H9 (cell line): ENCODE results near the gene SBK3. TPM values are rescaled to one million over a fixed set of nuclear protein-coding genes. Genes with fewer than 3 reads are reported as not detected.

Experiments
- DNase-seq: peaks from one replicate; pipeline ENCODE4 v3.0.0-alpha.2; 2017
- H2AFZ ChIP-seq: one replicate; pipeline ENCODE4 v1.6.1; 2013; ENCODE audit warnings: mild to moderate bottlenecking, low read length, control low read depth, moderate library complexity
- H2AK5ac ChIP-seq: 2 replicates; pipeline ENCODE4 v1.6.1; 2013; ENCODE audit warnings: low read length, control low read depth, mixed read lengths; ENCODE audit not compliant: insufficient read length
- H2BK120ac ChIP-seq: one replicate; pipeline ENCODE4 v1.6.1; 2013; ENCODE audit warnings: low read depth, mild to moderate bottlenecking, low read length, control low read depth, inconsistent platforms; ENCODE audit not compliant: poor library complexity, severe bottlenecking
- H2BK12ac ChIP-seq: 2 replicates; pipeline ENCODE4 v1.6.1; 2013; ENCODE audit warnings: low read length, control low read depth, mixed read lengths, low read depth; ENCODE audit not compliant: insufficient read length
- H2BK15ac ChIP-seq: 2 replicates; pipeline ENCODE4 v1.6.1; 2013; ENCODE audit warnings: low read depth, low read length, control low read depth
- H2BK20ac ChIP-seq: one replicate; pipeline ENCODE4 v1.6.1; 2013; ENCODE audit warnings: low read depth, mild to moderate bottlenecking, low read length, control low read depth, inconsistent platforms; ENCODE audit not compliant: poor library complexity, severe bottlenecking
- H2BK5ac ChIP-seq: 2 replicates; pipeline ENCODE4 v1.6.1; 2013; ENCODE audit warnings: low read length, control low read depth, mixed read lengths; ENCODE audit not compliant: insufficient read length
- H3K14ac ChIP-seq: 2 replicates; pipeline ENCODE4 v1.6.1; 2013; ENCODE audit warnings: low read length, control low read depth; ENCODE audit not compliant: insufficient read depth
- H3K18ac ChIP-seq: 2 replicates; pipeline ENCODE4 v1.6.1; 2013; ENCODE audit warnings: low read depth, mild to moderate bottlenecking, mixed read lengths, low read length, control low read depth; ENCODE audit not compliant: insufficient read length
- H3K23ac ChIP-seq: 2 replicates; pipeline ENCODE4 v1.6.1; 2013; ENCODE audit warnings: low read length, control low read depth, mixed read lengths, low read depth; ENCODE audit not compliant: insufficient read length
- H3K23me2 ChIP-seq: 2 replicates; pipeline ENCODE4 v1.6.1; 2013; ENCODE audit warnings: low read depth, mild to moderate bottlenecking, mixed read lengths, low read length, control low read depth; ENCODE audit not compliant: insufficient read length, poor library complexity, severe bottlenecking
- H3K27ac ChIP-seq: 2 replicates; pipeline ENCODE4 v1.5.1; 2013; ENCODE audit warnings: low read length, control low read depth, mixed read lengths, low read depth; ENCODE audit not compliant: insufficient read length
- H3K27me3 ChIP-seq: 2 replicates; pipeline ENCODE4 v1.6.1; 2013; ENCODE audit warnings: low read length, control low read depth, inconsistent platforms; ENCODE audit not compliant: insufficient read depth
- H3K4ac ChIP-seq: 2 replicates; pipeline ENCODE4 v1.6.1; 2013; ENCODE audit warnings: low read depth, mild to moderate bottlenecking, control low read depth, inconsistent platforms, low read length, moderate library complexity
- H3K4me1 ChIP-seq: 2 replicates; pipeline ENCODE4 v1.6.1; 2013; ENCODE audit warnings: low read length, control low read depth, inconsistent platforms; ENCODE audit not compliant: insufficient read depth
- H3K4me2 ChIP-seq: 2 replicates; pipeline ENCODE4 v1.6.1; 2013; ENCODE audit warnings: low read length, control low read depth, mixed read lengths; ENCODE audit not compliant: insufficient read length, insufficient read depth
- H3K56ac ChIP-seq: 2 replicates; pipeline ENCODE4 v1.6.1; 2013; ENCODE audit warnings: low read depth, mild to moderate bottlenecking, mixed read lengths, low read length, control low read depth; ENCODE audit not compliant: insufficient read length
- H3K79me1 ChIP-seq: 2 replicates; pipeline ENCODE4 v1.6.1; 2013; ENCODE audit warnings: low read depth, mild to moderate bottlenecking, moderate library complexity, low read length, control low read depth, inconsistent platforms; ENCODE audit not compliant: insufficient read depth, poor library complexity, severe bottlenecking
- H3K79me2 ChIP-seq: 2 replicates; pipeline ENCODE4 v1.6.1; 2013; ENCODE audit warnings: low read length, control low read depth, inconsistent platforms; ENCODE audit not compliant: insufficient read depth
- H3K9ac ChIP-seq: 2 replicates; pipeline ENCODE4 v1.6.1; 2013; ENCODE audit warnings: low read length, control low read depth, mixed read lengths; ENCODE audit not compliant: insufficient read length; ENCODE audit errors: extremely low read depth
- H3K9me3 ChIP-seq: one replicate; pipeline ENCODE4 v1.6.1; 2013; ENCODE audit warnings: low read depth, low read length, inconsistent platforms; ENCODE audit not compliant: control insufficient read depth
- H3T11ph ChIP-seq: one replicate; pipeline ENCODE4 v1.6.1; 2013; ENCODE audit warnings: mild to moderate bottlenecking, low read length, control low read depth, inconsistent platforms
- H4K20me1 ChIP-seq: one replicate; pipeline ENCODE4 v1.6.1; 2013; ENCODE audit not compliant: control insufficient read depth, insufficient read length, insufficient read depth
- H4K5ac ChIP-seq: 2 replicates; pipeline ENCODE4 v1.6.1; 2013; ENCODE audit warnings: low read depth, mild to moderate bottlenecking, mixed read lengths, low read length, control low read depth; ENCODE audit not compliant: insufficient read length
- H4K8ac ChIP-seq: replicated peaks from 2 replicates; pipeline ENCODE4 v1.6.1; 2013; ENCODE audit warnings: low read length, control low read depth, mixed read lengths, low read depth; ENCODE audit not compliant: insufficient read length
- H4K91ac ChIP-seq: 2 replicates; pipeline ENCODE4 v1.6.1; 2013; ENCODE audit warnings: low read depth, mild to moderate bottlenecking, moderate library complexity, mixed read lengths, low read length, control low read depth; ENCODE audit not compliant: insufficient read length
- H3K27ac Mint-ChIP-seq, 3 experiments: 2 replicates in 2 of 3; 3 replicates in 1 of 3; pipeline ENCODE4 v1.8.0; 2020 to 2021; ENCODE audit warnings: mixed read lengths in 3 of 3, mild to moderate bottlenecking in 1 of 3, moderate library complexity in 1 of 3
- H3K27me3 Mint-ChIP-seq: 2 replicates; pipeline ENCODE4 v1.8.0; 2021; ENCODE audit warnings: low read depth, mild to moderate bottlenecking, moderate library complexity, mixed read lengths
- H3K36me3 Mint-ChIP-seq, 3 experiments: 2 replicates in 2 of 3; 3 replicates in 1 of 3; pipeline ENCODE4 v1.8.0; 2020 to 2021; ENCODE audit warnings: low read depth in 3 of 3, mixed read lengths in 3 of 3; ENCODE audit not compliant: insufficient read depth in 1 of 3
- H3K4me1 Mint-ChIP-seq, 2 experiments: 2 replicates each; pipeline ENCODE4 v1.8.0; 2020; ENCODE audit warnings: mixed read lengths in 2 of 2
- H3K4me3 Mint-ChIP-seq, 2 experiments: 2 replicates in 1 of 2; 3 replicates in 1 of 2; pipeline ENCODE4 v1.8.0; 2020 to 2021; ENCODE audit warnings: mild to moderate bottlenecking in 2 of 2, mixed read lengths in 2 of 2, moderate library complexity in 1 of 2
- H3K9me3 Mint-ChIP-seq, 2 experiments: 2 replicates in 1 of 2; 3 replicates in 1 of 2; pipeline ENCODE4 v1.8.0; 2020; ENCODE audit warnings: mild to moderate bottlenecking in 2 of 2, mixed read lengths in 2 of 2, moderate library complexity in 1 of 2
- WGBS: extraction: QIAGEN DNeasy Blood & Tissue Kit; methylation state at CpG from one replicate; pipeline ENCODE4 v1.1.7; 2013; ENCODE audit warnings: missing lambda C conversion rate, low lambda C conversion rate, mixed read lengths; ENCODE audit not compliant: insufficient read length; ENCODE audit errors: extremely low coverage; 5-methylcytosine and 5-hydroxymethylcytosine counted together
- total RNA-seq: library from RNA; stranded (reverse); gene quantifications from 2 replicates; pipeline ENCODE4 v1.2.1, GENCODE V29; 2021
- TF ChIP-seq, protein P1 (sequence below): fragments of 200-600 bp; sonication (generic); conservative IDR thresholded peaks from 3 replicates; pipeline ENCODE4 v1.8.0; 2021; ENCODE audit warnings: antibody characterized with exemption, mild to moderate bottlenecking

Gene SBK3
- total RNA-seq, 1 experiment from 2014 or later, result 0.70 TPM

GRCh38 chr19:55498246-55498840 lies 47.0 kb downstream of the SBK3 start:
- no peak for DNase-seq
- Histone ChIP-seq H2BK20ac (no peak overlapping the region), H2AK5ac (no peak overlapping the region), H4K5ac (no peak overlapping the region), H3K18ac (no peak overlapping the region), H3K79me2 (no peaks in the 10 kb centered on the region), H3K4ac (no peak overlapping the region), H4K8ac (no peak overlapping the region), H3K4me1 (no peaks in the 10 kb centered on the region), H2BK15ac (no peak overlapping the region), H3T11ph (no peak overlapping the region), H3K23me2 (no peaks in the 10 kb centered on the region), H3K9me3 (no peaks in the 10 kb centered on the region), H3K27me3 (peaks cover 4% of the 10 kb centered on the region), H2AFZ (no peak overlapping the region), H4K91ac (no peak overlapping the region), H3K4me2 (no peak overlapping the region), H3K79me1 (no peaks in the 10 kb centered on the region), H2BK120ac (no peak overlapping the region), H3K14ac (no peak overlapping the region), H3K9ac (no peak overlapping the region), H2BK5ac (no peak overlapping the region), H3K56ac (no peak overlapping the region), H3K27ac (no peak overlapping the region), H3K23ac (no peak overlapping the region), H4K20me1 (no peaks in the 10 kb centered on the region), H2BK12ac (no peak overlapping the region)
- Mint-ChIP-seq H3K4me3 (no peak overlapping the region), H3K27me3 (peaks cover 48% of the 10 kb centered on the region), H3K4me1 (peaks cover 18 to 22% of the 10 kb centered on the region in 2 experiments), H3K9me3 (peaks cover 8 to 12% of the 10 kb centered on the region in 2 experiments), H3K27ac (no peak overlapping the region), H3K36me3 (peaks cover 3 to 5% (median 4%) of the 10 kb centered on the region in 3 experiments)
- no CpG with 5 or more reads among the region's 2 CpGs for WGBS
- TF ChIP-seq, protein P1, sequence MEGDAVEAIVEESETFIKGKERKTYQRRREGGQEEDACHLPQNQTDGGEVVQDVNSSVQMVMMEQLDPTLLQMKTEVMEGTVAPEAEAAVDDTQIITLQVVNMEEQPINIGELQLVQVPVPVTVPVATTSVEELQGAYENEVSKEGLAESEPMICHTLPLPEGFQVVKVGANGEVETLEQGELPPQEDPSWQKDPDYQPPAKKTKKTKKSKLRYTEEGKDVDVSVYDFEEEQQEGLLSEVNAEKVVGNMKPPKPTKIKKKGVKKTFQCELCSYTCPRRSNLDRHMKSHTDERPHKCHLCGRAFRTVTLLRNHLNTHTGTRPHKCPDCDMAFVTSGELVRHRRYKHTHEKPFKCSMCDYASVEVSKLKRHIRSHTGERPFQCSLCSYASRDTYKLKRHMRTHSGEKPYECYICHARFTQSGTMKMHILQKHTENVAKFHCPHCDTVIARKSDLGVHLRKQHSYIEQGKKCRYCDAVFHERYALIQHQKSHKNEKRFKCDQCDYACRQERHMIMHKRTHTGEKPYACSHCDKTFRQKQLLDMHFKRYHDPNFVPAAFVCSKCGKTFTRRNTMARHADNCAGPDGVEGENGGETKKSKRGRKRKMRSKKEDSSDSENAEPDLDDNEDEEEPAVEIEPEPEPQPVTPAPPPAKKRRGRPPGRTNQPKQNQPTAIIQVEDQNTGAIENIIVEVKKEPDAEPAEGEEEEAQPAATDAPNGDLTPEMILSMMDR, result no peak
